MM.1S (cell line): ENCODE data around the gene DENND2A.
"Not testable (repeated sequence)": the region's sequence is repeated elsewhere in the genome, so short reads cannot be mapped to it uniquely, and the experiment has no call there.

ENCODE experiments used
- DNase-seq: peaks from one replicate; pipeline ENCODE4 v3.0.0-alpha.2; 2015
- H2AFZ ChIP-seq: fragments of 300-600 bp; sonication (generic); 2 replicates; pipeline ENCODE4 v1.6.0; 2016; ENCODE audit warnings: antibody characterized with exemption, low read length
- H3F3A ChIP-seq: fragments of 300-600 bp; sonication (generic); 2 replicates; pipeline ENCODE4 v1.6.1; 2016; ENCODE audit warnings: mild to moderate bottlenecking, antibody characterized with exemption, low read length, moderate library complexity, mixed read lengths; ENCODE audit not compliant: insufficient read depth
- H3K27ac ChIP-seq: fragments of 300-600 bp; sonication (generic); 2 replicates; pipeline ENCODE4 v1.5.1; 2016; ENCODE audit warnings: mild to moderate bottlenecking, low read length
- H3K27me3 ChIP-seq: fragments of 300-600 bp; sonication (generic); replicated peaks from 2 replicates; pipeline ENCODE4 v1.6.0; 2016; ENCODE audit warnings: low read length; ENCODE audit not compliant: insufficient read depth
- H3K36me3 ChIP-seq: fragments of 300-600 bp; sonication (generic); replicated peaks from 2 replicates; pipeline ENCODE4 v1.6.1; 2016; ENCODE audit warnings: mild to moderate bottlenecking, low read length, mixed read lengths; ENCODE audit not compliant: insufficient read depth
- H3K4me1 ChIP-seq: fragments of 300-600 bp; sonication (generic); 2 replicates; pipeline ENCODE4 v1.6.1; 2016; ENCODE audit warnings: low read length, mixed read lengths
- H3K4me2 ChIP-seq: fragments of 300-600 bp; sonication (generic); 2 replicates; pipeline ENCODE4 v1.6.0; 2016; ENCODE audit warnings: low read depth, low read length
- H3K4me3 ChIP-seq: fragments of 300-600 bp; sonication (generic); 2 replicates; pipeline ENCODE4 v1.5.1; 2016; ENCODE audit warnings: low read length, mixed read lengths
- H3K79me2 ChIP-seq: fragments of 300-600 bp; sonication (generic); 2 replicates; pipeline ENCODE4 v1.6.1; 2016; ENCODE audit warnings: mixed run types, low read length, mixed read lengths
- H3K9ac ChIP-seq: fragments of 300-600 bp; sonication (generic); 2 replicates; pipeline ENCODE4 v1.6.1; 2016; ENCODE audit warnings: low read length, mixed read lengths
- H3K9me2 ChIP-seq: fragments of 300-600 bp; sonication (generic); replicated peaks from 2 replicates; pipeline ENCODE4 v1.6.1; 2016; ENCODE audit warnings: mild to moderate bottlenecking, low read length, mixed read lengths; ENCODE audit not compliant: insufficient read depth
- H3K9me3 ChIP-seq: fragments of 300-600 bp; sonication (generic); replicated peaks from 2 replicates; pipeline ENCODE4 v1.6.1; 2016; ENCODE audit warnings: mild to moderate bottlenecking, low read length, mixed read lengths; ENCODE audit not compliant: insufficient read depth
- H4K20me1 ChIP-seq: fragments of 300-600 bp; sonication (generic); 2 replicates; pipeline ENCODE4 v1.6.1; 2016; ENCODE audit warnings: mild to moderate bottlenecking, low read length, moderate library complexity, mixed read lengths; ENCODE audit not compliant: insufficient read depth
- EZH2 ChIP-seq: fragments of 300-600 bp; sonication (generic); optimal IDR thresholded peaks from 2 replicates; pipeline ENCODE3; 2017; ENCODE audit warnings: low read depth, mild to moderate bottlenecking, antibody characterized with exemption, low read length, mixed read lengths
- EZH2phosphoT487 ChIP-seq: fragments of 300-600 bp; sonication (generic); IDR thresholded peaks from 2 replicates; pipeline ENCODE4 v1.6.1; 2018; ENCODE audit warnings: antibody characterized with exemption, low read length
- TF ChIP-seq, protein P1 (sequence below): fragments of 300-600 bp; sonication (generic); IDR thresholded peaks from 2 replicates; pipeline ENCODE4 v1.5.1; 2016; ENCODE audit warnings: antibody characterized with exemption, low read length, mixed read lengths

The DENND2A gene

GRCh38 chr7:140649556-140650205 is 9.1 kb upstream of the DENND2A start:
- Histone ChIP-seq H4K20me1 (no peaks in the 10 kb centered on the region), H3K9ac (no peak overlapping the region), H3F3A (no peaks in the 10 kb centered on the region), H3K27ac (no peak overlapping the region), H3K9me3 (no peaks in the 10 kb centered on the region), H3K36me3 (no peaks in the 10 kb centered on the region), H3K9me2 (no peaks in the 10 kb centered on the region), H3K27me3 (no peaks in the 10 kb centered on the region), H3K4me1 (no peaks in the 10 kb centered on the region), H2AFZ (no peak overlapping the region), H3K4me3 (no peak overlapping the region), H3K4me2 (no peak overlapping the region), H3K79me2 (no peaks in the 10 kb centered on the region)
- no peak for DNase-seq
- TF ChIP-seq EZH2phosphoT487: no peak
- TF ChIP-seq, protein P1, sequence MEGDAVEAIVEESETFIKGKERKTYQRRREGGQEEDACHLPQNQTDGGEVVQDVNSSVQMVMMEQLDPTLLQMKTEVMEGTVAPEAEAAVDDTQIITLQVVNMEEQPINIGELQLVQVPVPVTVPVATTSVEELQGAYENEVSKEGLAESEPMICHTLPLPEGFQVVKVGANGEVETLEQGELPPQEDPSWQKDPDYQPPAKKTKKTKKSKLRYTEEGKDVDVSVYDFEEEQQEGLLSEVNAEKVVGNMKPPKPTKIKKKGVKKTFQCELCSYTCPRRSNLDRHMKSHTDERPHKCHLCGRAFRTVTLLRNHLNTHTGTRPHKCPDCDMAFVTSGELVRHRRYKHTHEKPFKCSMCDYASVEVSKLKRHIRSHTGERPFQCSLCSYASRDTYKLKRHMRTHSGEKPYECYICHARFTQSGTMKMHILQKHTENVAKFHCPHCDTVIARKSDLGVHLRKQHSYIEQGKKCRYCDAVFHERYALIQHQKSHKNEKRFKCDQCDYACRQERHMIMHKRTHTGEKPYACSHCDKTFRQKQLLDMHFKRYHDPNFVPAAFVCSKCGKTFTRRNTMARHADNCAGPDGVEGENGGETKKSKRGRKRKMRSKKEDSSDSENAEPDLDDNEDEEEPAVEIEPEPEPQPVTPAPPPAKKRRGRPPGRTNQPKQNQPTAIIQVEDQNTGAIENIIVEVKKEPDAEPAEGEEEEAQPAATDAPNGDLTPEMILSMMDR: no peak
- TF ChIP-seq EZH2: no peak

GRCh38 chr7:140646931-140647647 is 6.5 kb upstream of the DENND2A start:
- Histone ChIP-seq H3K9me2 (no peaks in the 10 kb centered on the region), H3K4me1 (no peaks in the 10 kb centered on the region), H3K9me3 (no peaks in the 10 kb centered on the region), H3K9ac (no peak overlapping the region), H3K79me2 (no peaks in the 10 kb centered on the region), H3K36me3 (no peaks in the 10 kb centered on the region), H3F3A (no peaks in the 10 kb centered on the region), H3K4me2 (no peak overlapping the region), H3K27me3 (peaks cover 12% of the 10 kb centered on the region), H3K4me3 (no peak overlapping the region), H4K20me1 (no peaks in the 10 kb centered on the region), H2AFZ (no peak overlapping the region), H3K27ac (no peak overlapping the region)
- no peak for TF ChIP-seq EZH2phosphoT487
- TF ChIP-seq, protein P1: peak; percentile 75
- DNase-seq: peak; percentile 57

DNA sequence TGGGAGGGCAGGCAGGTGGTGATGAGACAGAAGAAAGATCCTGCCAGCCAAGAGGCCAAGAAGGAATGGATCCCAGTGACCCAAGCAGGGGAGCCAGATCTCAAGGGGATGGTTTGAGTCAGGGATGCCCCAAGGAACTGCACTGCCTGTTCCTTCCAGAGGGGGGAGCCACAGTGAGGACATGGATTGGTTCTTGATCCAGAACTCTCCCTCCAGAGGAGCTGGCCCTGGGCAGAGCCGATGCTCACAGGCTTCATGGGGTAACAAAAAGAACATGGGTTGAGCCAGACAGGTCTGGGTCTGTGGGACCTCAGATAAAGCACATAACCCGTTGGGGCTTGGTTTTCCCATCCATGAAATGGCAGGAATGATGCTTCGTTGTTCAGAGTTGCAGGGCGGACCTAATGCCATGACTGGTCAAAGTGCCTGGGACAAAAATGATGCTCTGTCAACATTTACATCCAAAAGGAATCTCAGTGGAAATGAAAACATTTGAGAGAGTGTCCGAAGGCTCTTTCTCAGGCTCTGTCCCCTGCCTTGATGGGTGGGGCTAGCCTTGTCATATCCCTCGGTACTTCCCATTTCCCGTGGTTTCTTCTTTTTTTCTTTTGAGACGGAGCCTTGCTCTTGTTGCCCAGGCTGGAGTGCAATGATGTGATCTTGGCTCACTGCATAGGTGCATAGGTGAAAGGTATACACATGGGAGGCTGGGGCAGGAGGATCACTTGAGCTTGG is 4.7 kb upstream of the DENND2A start:
- Histone ChIP-seq H3K9me2 (no peaks in the 10 kb centered on the region), H3K27ac (no peak overlapping the region), H3K4me3 (no peak overlapping the region), H3K9ac (no peak overlapping the region), H3F3A (no peaks in the 10 kb centered on the region), H3K79me2 (no peaks in the 10 kb centered on the region), H2AFZ (no peak overlapping the region), H4K20me1 (no peaks in the 10 kb centered on the region), H3K9me3 (no peaks in the 10 kb centered on the region), H3K4me2 (no peak overlapping the region), H3K36me3 (no peaks in the 10 kb centered on the region), H3K27me3 (peaks cover 26% of the 10 kb centered on the region), H3K4me1 (no peaks in the 10 kb centered on the region)
- no peak for DNase-seq
- no peak for TF ChIP-seq EZH2phosphoT487
- TF ChIP-seq, protein P1: peak; percentile 41

DNA sequence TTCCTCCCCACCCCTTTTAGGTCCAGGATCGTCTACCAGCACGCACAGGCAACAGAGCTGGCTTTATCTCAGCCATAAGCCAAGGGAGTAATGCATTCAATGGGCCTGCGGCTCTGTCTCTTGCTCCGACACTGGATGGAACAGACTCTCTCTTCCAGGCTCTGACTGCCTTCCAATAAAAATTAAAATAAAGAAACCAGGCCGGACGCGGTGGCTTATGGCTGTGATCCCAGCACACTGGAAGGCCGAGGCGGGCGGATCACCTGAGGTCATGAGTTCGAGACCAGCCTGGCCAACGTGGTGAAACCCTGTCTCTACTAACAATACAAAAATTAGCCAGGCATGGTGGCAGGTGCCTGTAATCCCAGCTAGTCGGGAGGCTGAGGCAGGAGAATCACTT is 4.1 kb upstream of the DENND2A start:
- not testable (repeated sequence) for H4K20me1 ChIP-seq, H3K27ac ChIP-seq, H2AFZ ChIP-seq, H3K4me1 ChIP-seq, H3K9me3 ChIP-seq, H3K9me2 ChIP-seq, H3K4me3 ChIP-seq, H3K79me2 ChIP-seq, H3F3A ChIP-seq, H3K9ac ChIP-seq, H3K4me2 ChIP-seq, H3K36me3 ChIP-seq, DNase-seq
- peaks cover 31% of the 10 kb centered on the region for H3K27me3 ChIP-seq
